ENCODE measurements around the gene POLE4.
A peak's percentile ranks its signal among the peaks of the same experiment; 100 is the strongest.

POLE4 gene

DNA sequence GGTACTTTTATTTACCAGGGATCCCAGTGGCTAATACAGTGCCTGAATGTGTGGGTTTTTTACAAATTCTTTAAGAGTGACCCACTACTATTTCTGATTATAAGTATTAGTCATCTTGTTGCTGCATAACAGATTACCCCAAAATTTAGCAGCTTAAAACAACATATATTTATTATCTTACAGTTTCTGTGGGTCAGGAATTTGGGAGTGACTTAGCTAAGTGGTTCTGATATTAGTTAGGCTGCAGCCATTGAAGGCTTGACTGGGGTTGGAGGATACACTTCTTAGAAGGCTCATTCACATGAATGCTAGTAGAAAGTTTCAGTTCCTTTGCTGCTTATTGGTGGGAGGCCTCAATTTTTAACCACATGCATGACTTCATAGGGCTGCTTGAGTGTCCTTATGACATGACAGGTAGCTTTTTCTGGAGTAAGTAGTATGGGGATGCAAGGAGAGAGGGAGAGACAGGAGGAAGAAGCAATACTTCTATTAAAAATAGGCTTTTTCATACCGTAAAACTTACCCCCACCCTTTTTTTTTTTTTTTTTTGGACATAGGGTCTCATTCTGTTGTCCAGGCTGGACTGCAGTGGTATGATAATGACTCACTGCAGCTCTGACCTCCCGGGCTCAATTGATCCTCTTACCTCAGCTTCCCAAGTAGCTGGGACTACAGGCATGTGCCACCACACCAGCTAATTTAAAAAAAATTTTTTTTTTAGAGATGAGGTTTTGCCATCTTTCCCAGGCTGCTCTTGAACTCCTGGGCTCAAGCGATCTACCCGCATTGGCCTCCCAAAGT, 13.3 kb upstream of the POLE4 start:
- H3K4me2 ChIP-seq (ENCODE audit: low read length) = peak overlapping the region; percentile 28
- H3K4me3 ChIP-seq (ENCODE audit: low read length) = no peak overlapping the region
- no peaks in the 10 kb centered on the region for H3K9me3 ChIP-seq (replicated peaks; ENCODE audit: low read length)
- no peaks in the 10 kb centered on the region for H3K27me3 ChIP-seq (ENCODE audit: control insufficient read depth, insufficient read depth, low read length)
- no peaks in the 10 kb centered on the region for H3K36me3 ChIP-seq (ENCODE audit: insufficient read depth, low read length)
- no peak overlapping the region for H3K9ac ChIP-seq (ENCODE audit: low read depth, low read length)
- H3K4me1 ChIP-seq (ENCODE audit: control insufficient read depth, insufficient read depth, low read length) = peaks cover 8% of the 10 kb centered on the region

DNA sequence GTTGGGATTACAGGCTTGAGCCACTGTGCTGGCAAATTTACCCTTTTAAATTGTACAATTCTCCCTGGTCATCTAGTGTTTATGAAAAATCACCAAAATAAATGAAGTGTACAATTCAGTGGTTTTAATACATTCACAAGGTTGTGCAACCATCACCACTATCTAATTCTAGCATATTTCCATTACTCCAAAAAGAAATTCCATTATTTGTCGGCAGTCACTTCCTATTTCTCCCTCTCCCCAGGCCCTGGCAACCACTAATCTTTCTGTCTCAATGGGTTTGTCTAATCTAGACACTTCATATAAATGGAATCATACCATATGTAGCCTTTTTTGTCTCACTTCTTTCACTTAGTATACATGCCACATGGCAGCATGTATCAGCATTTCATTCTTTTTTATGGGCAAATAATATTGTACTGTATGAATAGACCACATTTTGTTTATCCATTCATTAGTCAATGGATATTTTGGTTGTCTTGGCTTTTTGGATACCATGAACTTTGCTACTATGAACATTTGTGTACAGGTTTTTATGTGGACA, 12.6 kb upstream of the POLE4 start:
- Histone ChIP-seq H3K9ac (ENCODE audit: low read depth, low read length) (no peak overlapping the region), H3K27me3 (ENCODE audit: control insufficient read depth, insufficient read depth, low read length) (no peaks in the 10 kb centered on the region), H3K36me3 (ENCODE audit: insufficient read depth, low read length) (no peaks in the 10 kb centered on the region), H3K9me3 (replicated peaks; ENCODE audit: low read length) (no peaks in the 10 kb centered on the region), H3K4me3 (ENCODE audit: low read length) (no peak overlapping the region), H3K4me1 (ENCODE audit: control insufficient read depth, insufficient read depth, low read length) (peaks cover 8% of the 10 kb centered on the region), H3K4me2 (ENCODE audit: low read length) (no peak overlapping the region)

DNA sequence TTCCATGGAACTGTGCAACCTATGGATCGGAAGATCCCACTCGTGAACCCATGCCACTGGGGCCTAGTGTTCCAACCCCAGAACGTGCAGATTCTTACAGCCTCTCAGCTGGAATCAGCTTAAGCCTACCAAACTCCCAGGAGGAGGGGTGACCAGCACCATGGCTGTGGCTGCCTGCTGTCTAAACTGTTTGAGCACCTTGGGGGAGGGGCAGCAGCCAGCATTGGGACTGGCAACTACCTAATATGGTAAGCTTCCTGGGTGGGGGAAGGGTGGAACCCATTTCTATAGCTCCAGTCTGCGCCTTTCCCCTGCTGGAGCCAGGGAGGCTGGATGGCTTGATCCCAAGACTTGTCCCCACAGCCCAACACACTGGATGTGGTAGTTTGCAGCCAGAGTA, 10.7 kb upstream of the POLE4 start:
- no peak overlapping the region for H3K9ac ChIP-seq (ENCODE audit: low read depth, low read length)
- no peaks in the 10 kb centered on the region for H3K27me3 ChIP-seq (ENCODE audit: control insufficient read depth, insufficient read depth, low read length)
- H3K4me2 ChIP-seq (ENCODE audit: low read length) = no peak overlapping the region
- H3K4me3 ChIP-seq (ENCODE audit: low read length) = no peak overlapping the region
- no peaks in the 10 kb centered on the region for H3K9me3 ChIP-seq (replicated peaks; ENCODE audit: low read length)
- H3K4me1 ChIP-seq (ENCODE audit: control insufficient read depth, insufficient read depth, low read length) = peaks cover 8% of the 10 kb centered on the region
- no peaks in the 10 kb centered on the region for H3K36me3 ChIP-seq (ENCODE audit: insufficient read depth, low read length)

DNA sequence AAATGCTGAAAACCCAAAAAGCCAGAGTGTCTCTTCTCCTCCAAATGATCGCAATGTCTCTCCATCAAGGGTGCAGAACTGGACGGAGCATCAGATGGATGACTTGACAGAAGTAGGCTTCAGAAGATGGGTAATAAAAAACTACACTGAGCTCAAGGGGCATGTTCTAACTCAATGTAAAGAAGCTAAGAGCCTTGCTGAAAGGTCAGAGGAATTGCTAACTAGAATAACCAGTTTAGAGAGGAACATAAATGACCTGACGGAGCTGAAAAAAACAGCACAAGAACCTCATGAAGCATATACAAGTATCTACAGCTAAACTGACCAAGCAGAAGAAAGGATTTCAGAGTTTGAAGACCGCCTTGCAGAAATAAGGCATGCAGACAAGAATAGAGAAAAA, 9.7 kb upstream of the POLE4 start:
- Histone ChIP-seq H3K4me3 (ENCODE audit: low read length) (no peak overlapping the region), H3K27me3 (ENCODE audit: control insufficient read depth, insufficient read depth, low read length) (no peaks in the 10 kb centered on the region), H3K9me3 (replicated peaks; ENCODE audit: low read length) (no peaks in the 10 kb centered on the region), H3K9ac (ENCODE audit: low read depth, low read length) (no peak overlapping the region), H3K4me2 (ENCODE audit: low read length) (no peak overlapping the region), H3K4me1 (ENCODE audit: control insufficient read depth, insufficient read depth, low read length) (peaks cover 8% of the 10 kb centered on the region), H3K36me3 (ENCODE audit: insufficient read depth, low read length) (no peaks in the 10 kb centered on the region)

DNA sequence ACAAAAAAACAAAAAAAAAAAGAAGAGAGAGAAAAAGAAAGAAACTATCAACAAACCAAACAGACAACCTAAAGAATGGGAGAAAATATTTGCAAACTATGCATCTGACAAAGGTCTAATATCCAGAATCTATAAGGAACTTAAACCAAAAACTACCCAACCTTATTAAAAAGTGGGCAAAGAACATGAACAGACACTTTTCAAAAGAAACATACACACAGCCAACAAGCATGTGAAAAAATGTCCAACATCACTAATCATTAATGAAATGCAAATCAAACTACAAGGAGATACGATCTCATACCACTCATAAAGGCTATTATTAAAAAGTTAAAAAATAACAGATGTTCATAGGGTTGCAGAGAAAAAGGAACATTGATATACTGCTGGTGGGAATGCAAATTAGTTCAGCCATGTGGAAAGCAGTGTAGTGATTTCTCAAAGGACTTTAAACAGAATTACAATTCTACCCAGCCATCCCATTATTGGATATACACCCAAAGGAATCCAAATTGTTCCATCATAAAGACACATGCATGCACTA, 7.2 kb upstream of the POLE4 start:
- H3K27me3 ChIP-seq (ENCODE audit: control insufficient read depth, insufficient read depth, low read length) = no peaks in the 10 kb centered on the region
- H3K9ac ChIP-seq (ENCODE audit: low read depth, low read length) = no peak overlapping the region
- H3K9me3 ChIP-seq (replicated peaks; ENCODE audit: low read length) = no peaks in the 10 kb centered on the region
- no peak overlapping the region for H3K4me3 ChIP-seq (ENCODE audit: low read length)
- no peak overlapping the region for H3K4me2 ChIP-seq (ENCODE audit: low read length)
- H3K4me1 ChIP-seq (ENCODE audit: control insufficient read depth, insufficient read depth, low read length) = no peaks in the 10 kb centered on the region
- H3K36me3 ChIP-seq (ENCODE audit: insufficient read depth, low read length) = no peaks in the 10 kb centered on the region

DNA sequence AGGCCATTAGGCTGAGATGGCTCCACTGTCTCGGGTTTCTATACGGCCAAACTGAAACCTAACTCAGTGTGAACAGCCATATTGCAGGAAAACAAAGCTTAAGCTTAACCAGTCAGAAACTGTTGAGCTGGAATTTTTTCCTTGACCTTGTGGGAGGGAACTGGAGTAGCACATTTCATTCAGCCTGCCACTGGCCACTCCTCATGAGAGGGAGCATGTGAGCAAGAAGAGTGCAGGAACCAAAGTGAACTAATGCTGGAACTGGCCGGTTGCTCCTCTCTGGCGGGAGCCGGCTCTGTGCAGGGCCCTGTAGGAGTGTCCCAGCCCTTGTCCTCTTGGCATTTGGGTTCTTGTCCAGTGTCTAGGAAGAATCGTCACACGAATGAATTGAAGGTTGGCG, 5.9 kb upstream of the POLE4 start:
- Histone ChIP-seq H3K9me3 (replicated peaks; ENCODE audit: low read length) (no peaks in the 10 kb centered on the region), H3K36me3 (ENCODE audit: insufficient read depth, low read length) (no peaks in the 10 kb centered on the region), H3K9ac (ENCODE audit: low read depth, low read length) (no peak overlapping the region), H3K27me3 (ENCODE audit: control insufficient read depth, insufficient read depth, low read length) (no peaks in the 10 kb centered on the region), H3K4me2 (ENCODE audit: low read length) (no peak overlapping the region), H3K4me1 (ENCODE audit: control insufficient read depth, insufficient read depth, low read length) (no peaks in the 10 kb centered on the region), H3K4me3 (ENCODE audit: low read length) (no peak overlapping the region)

DNA sequence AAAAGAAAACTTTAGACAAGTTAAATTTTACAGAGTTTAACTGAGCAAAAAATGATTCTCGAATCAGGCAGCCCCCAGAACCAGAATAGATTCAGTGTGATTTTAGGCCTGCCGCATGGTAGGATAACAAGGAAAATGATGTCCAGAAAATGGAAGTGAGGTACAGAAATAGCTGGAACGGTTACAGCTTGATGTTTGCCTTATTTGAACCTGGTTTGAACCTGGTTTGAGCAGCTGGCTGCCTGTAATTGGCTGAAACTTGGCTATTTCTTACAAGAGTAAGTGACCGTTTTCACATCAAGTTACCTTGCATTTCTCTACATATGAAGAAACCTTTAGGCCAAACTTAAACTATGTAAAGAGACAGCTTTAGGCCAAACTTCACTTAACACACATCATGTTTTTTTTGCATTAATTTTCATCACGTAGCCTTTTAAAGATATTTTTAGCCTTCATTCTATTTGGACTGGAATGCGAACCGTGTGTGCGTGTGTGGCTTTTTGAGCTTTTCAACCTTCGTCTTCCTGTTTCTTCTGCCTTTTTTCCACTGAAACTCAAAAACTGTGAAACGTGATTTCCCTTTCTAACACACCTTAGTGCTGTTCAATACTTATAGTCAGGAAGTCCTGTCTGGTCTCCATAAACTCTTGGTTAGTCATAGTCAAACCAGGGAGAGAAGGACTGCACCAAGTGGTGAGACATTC, 4.5 kb upstream of the POLE4 start:
- H3K4me3 ChIP-seq (ENCODE audit: low read length) = no peak overlapping the region
- no peak overlapping the region for H3K4me2 ChIP-seq (ENCODE audit: low read length)
- no peaks in the 10 kb centered on the region for H3K27me3 ChIP-seq (ENCODE audit: control insufficient read depth, insufficient read depth, low read length)
- no peaks in the 10 kb centered on the region for H3K36me3 ChIP-seq (ENCODE audit: insufficient read depth, low read length)
- no peaks in the 10 kb centered on the region for H3K9me3 ChIP-seq (replicated peaks; ENCODE audit: low read length)
- no peak overlapping the region for H3K9ac ChIP-seq (ENCODE audit: low read depth, low read length)
- H3K4me1 ChIP-seq (ENCODE audit: control insufficient read depth, insufficient read depth, low read length) = peaks cover 6% of the 10 kb centered on the region

DNA sequence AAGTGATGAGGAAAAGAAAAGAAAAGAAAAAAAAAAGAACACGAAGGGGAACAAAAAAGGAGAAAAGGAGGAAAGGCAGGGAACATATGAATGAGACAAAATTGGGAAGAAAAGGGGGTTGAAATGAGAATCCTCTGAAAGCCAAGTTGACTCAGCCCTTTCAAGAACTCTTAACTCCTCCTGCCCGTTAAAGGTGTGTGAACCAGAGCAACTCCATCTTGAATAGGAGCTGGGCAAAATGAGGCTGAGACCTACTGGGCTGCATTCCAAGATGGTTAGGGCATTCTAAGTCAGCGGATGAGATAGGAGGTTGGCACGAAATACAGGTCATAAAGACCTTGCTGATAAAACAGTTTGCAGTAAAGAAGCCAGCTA, 4.0 kb upstream of the POLE4 start:
- peaks cover 5% of the 10 kb centered on the region for H3K9me3 ChIP-seq (replicated peaks; ENCODE audit: low read length)
- H3K9ac ChIP-seq (ENCODE audit: low read depth, low read length) = no peak overlapping the region
- H3K4me3 ChIP-seq (ENCODE audit: low read length) = no peak overlapping the region
- H3K27me3 ChIP-seq (ENCODE audit: control insufficient read depth, insufficient read depth, low read length) = no peaks in the 10 kb centered on the region
- H3K36me3 ChIP-seq (ENCODE audit: insufficient read depth, low read length) = peaks cover 4% of the 10 kb centered on the region
- peaks cover 12% of the 10 kb centered on the region for H3K4me1 ChIP-seq (ENCODE audit: control insufficient read depth, insufficient read depth, low read length)
- no peak overlapping the region for H3K4me2 ChIP-seq (ENCODE audit: low read length)

DNA sequence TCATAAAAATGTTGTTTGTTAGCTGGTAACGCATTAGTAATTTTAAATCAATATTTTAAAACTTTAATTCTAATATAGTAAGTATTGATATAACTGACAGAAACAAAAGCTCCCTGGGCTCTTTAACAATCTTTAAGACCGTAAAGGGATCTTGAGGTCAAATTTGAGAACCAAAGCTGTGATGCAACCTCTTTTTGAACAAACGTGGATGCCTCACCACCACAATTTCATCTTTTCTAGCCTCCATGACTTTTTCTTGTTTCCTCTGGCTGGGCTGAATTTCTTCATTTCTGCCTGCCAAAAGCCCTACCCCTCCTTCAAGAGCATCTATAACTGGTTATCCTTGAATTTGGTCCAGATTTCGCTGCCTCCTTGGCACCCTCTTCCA, 563 bp upstream of the POLE4 start:
- H3K4me1 ChIP-seq (ENCODE audit: control insufficient read depth, insufficient read depth, low read length) = peaks cover 12% of the 10 kb centered on the region
- H3K4me3 ChIP-seq (ENCODE audit: low read length) = peak overlapping the region; percentile 84
- peaks cover 6% of the 10 kb centered on the region for H3K9me3 ChIP-seq (replicated peaks; ENCODE audit: low read length)
- no peaks in the 10 kb centered on the region for H3K27me3 ChIP-seq (ENCODE audit: control insufficient read depth, insufficient read depth, low read length)
- H3K36me3 ChIP-seq (ENCODE audit: insufficient read depth, low read length) = peaks cover 9% of the 10 kb centered on the region
- peak overlapping the region; percentile 87 for H3K4me2 ChIP-seq (ENCODE audit: low read length)
- H3K9ac ChIP-seq (ENCODE audit: low read depth, low read length) = peak overlapping the region; percentile 85

DNA sequence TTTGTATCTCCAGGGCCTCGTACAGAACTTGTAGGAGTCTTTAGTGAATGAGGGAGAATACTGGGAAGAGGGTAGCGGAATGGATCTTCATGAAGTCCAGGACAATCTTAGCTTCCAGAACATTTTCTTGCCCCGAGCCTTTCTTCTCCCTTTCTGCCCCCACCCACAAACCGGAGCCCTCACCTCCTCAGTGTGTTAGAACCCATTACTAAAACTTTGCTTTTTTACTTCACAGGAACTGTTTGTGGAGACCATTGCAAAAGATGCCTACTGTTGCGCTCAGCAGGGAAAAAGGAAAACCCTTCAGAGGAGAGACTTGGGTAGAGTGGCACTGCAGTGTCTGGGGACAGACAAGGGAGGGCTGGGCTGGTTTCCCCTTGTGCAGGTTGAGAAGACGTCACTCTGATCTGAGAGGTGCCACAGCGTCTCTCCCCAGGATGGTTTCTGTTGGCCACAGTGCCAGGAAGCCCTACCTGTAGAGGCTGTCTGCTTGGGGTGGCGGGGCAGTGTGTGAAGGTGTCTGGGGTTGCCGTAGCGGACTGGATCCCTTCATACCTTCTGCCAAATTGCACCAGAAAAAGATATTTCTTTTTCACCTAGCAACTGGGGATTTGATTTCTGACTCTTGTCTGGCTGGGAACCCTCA, 786 bp downstream of the POLE4 start:
- Histone ChIP-seq H3K9ac (ENCODE audit: low read depth, low read length) (peak overlapping the region; percentile 85), H3K4me3 (ENCODE audit: low read length) (peak overlapping the region; percentile 84)

DNA sequence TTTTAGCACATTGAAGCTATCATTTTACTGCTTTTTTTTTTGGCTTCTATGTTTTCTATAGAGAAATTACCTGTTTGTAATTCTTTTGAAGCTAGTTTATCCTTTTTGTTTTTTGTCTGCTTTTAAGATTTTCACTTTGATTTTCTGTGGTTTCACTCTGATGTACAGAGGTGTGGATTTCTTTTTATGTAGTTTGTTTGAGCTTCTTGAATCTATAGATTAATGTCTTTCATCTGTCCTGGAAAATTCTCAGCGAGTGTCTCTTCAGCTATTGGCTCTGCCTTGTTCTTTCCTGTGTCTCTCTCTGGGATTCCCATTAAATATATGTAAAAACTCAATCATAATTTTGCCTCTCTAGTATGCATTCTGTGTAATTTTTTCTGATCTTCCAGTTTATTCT, 8.4 kb downstream of the POLE4 start:
- Histone ChIP-seq H3K9ac (ENCODE audit: low read depth, low read length) (no peak overlapping the region), H3K27me3 (ENCODE audit: control insufficient read depth, insufficient read depth, low read length) (no peaks in the 10 kb centered on the region), H3K4me1 (ENCODE audit: control insufficient read depth, insufficient read depth, low read length) (no peaks in the 10 kb centered on the region), H3K4me2 (ENCODE audit: low read length) (no peak overlapping the region), H3K9me3 (replicated peaks; ENCODE audit: low read length) (no peaks in the 10 kb centered on the region), H3K4me3 (ENCODE audit: low read length) (no peak overlapping the region), H3K36me3 (ENCODE audit: insufficient read depth, low read length) (peaks cover 4% of the 10 kb centered on the region)

More for the DNA sequence above, 786 bp downstream of the POLE4 start:
- H3K9me3 ChIP-seq (replicated peaks; ENCODE audit: low read length) = peaks cover 6% of the 10 kb centered on the region
- peaks cover 12% of the 10 kb centered on the region for H3K4me1 ChIP-seq (ENCODE audit: control insufficient read depth, insufficient read depth, low read length)
- peaks cover 9% of the 10 kb centered on the region for H3K36me3 ChIP-seq (ENCODE audit: insufficient read depth, low read length)
- peak overlapping the region; percentile 87 for H3K4me2 ChIP-seq (ENCODE audit: low read length)
- H3K27me3 ChIP-seq (ENCODE audit: control insufficient read depth, insufficient read depth, low read length) = no peaks in the 10 kb centered on the region

Measured in skeletal muscle satellite cell (primary cell).